ENCODE measurements around the gene ONECUT2.

Gene ONECUT2

DNA sequence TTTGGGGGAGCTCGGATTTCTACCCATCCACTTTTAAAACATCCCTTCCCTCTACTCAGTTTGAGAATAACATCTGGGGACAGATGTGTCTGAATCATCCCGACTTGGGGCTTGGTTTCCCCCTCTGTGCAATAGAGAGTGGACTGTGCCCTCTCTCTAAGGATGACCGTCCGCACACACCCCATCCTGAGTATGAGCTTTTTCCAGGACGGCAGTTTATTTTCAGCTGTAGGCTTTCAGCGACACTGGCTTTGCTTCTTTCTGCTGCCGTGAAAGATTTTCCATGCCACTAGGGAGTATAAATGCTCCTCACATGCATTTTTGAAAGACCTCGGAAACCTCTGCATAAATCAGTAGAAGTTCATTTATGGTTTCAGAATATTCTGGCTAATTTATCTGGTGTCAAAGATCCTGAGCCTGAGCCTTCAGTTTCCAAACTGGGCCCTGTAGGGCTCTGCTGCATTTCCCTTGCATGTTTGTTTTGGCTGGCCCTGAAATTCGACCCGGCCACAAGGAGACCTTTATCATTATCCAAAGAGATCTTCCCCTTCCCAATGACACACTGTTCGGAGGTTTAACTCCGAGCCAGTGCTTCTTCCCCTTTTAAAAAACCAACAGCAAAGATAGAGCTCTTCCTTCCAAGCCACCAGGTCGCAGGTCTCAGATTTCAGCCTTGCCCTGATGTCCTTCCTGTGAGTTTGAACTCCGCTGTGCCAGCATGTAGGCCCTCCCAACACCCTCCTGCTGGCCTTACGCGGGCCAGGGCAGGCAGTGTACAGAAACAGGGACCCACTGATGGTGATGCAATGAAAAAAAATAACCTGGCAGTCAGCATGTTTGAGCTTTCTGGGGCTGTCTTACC, 98.1 kb downstream of the ONECUT2 start:
- no peak overlapping the region for H3K4ac ChIP-seq (ENCODE audit: low read depth in 1 of 2, low read length in 2 of 2)
- no peak overlapping the region for H3K4me2 ChIP-seq (ENCODE audit: low read length, poor library complexity, severe bottlenecking)
- H2BK120ac ChIP-seq (ENCODE audit: low read depth, low read length), result no peak overlapping the region
- no peak overlapping the region for H3K27ac ChIP-seq (ENCODE audit: low read length, poor library complexity, severe bottlenecking)
- H2BK12ac ChIP-seq (ENCODE audit: low read length in 2 of 2), result no peak overlapping the region
- no peaks in the 10 kb centered on the region for H3K9me3 ChIP-seq (ENCODE audit: control insufficient read depth, low read length)
- H2BK5ac ChIP-seq (ENCODE audit: low read depth, low read length, poor library complexity, severe bottlenecking), result no peak overlapping the region
- H3K27me3 ChIP-seq (ENCODE audit: control insufficient read depth in 1 of 2, insufficient read depth in 1 of 2, low read length in 2 of 2), result peaks cover 0 to 13% of the 10 kb centered on the region in 2 experiments
- H3K79me1 ChIP-seq (replicated peaks; ENCODE audit: low read length, poor library complexity, severe bottlenecking), result no peaks in the 10 kb centered on the region
- no peak overlapping the region for H3K14ac ChIP-seq (ENCODE audit: low read length in 2 of 2)
- no peak for DNase-seq
- H3K23ac ChIP-seq (ENCODE audit: low read length in 2 of 2), result no peak overlapping the region
- H2BK15ac ChIP-seq (ENCODE audit: low read depth, poor library complexity, severe bottlenecking), result no peak overlapping the region
- H3K9ac ChIP-seq (ENCODE audit: low read length), result peak overlapping the region; percentile 33
- no peaks in the 10 kb centered on the region for H3K36me3 ChIP-seq (ENCODE audit: control insufficient read depth in 1 of 2, insufficient read depth in 2 of 2, low read depth in 1 of 2, low read length in 2 of 2)
- no peak overlapping the region for H4K8ac ChIP-seq (ENCODE audit: low read length)
- H4K91ac ChIP-seq (ENCODE audit: low read length), result no peak overlapping the region
- H3K18ac ChIP-seq (ENCODE audit: low read depth in 1 of 2, low read length in 2 of 2), result no peak overlapping the region
- peak overlapping the region in 1 of 2 experiments; percentile 54 for H3K4me3 ChIP-seq (ENCODE audit: insufficient read depth in 1 of 2, low read depth in 1 of 2, low read length in 2 of 2)
- no peak overlapping the region for H2AFZ ChIP-seq (ENCODE audit: low read depth, low read length)
- H2AK5ac ChIP-seq (ENCODE audit: low read length, severe bottlenecking), result no peak overlapping the region
- WGBS, result 43% methylated on average over 16 of the region's 16 CpGs
- H3K4me1 ChIP-seq (ENCODE audit: control insufficient read depth, insufficient read depth, low read depth, low read length), result no peaks in the 10 kb centered on the region

GRCh38 chr18:57533868-57534510, 98.8 kb downstream of the ONECUT2 start:
- Histone ChIP-seq H3K9me3 (ENCODE audit: control insufficient read depth, low read length) (no peaks in the 10 kb centered on the region), H3K9ac (ENCODE audit: low read length) (no peak overlapping the region), H3K4me3 (ENCODE audit: insufficient read depth in 1 of 2, low read depth in 1 of 2, low read length in 2 of 2) (peak overlapping the region in 1 of 2 experiments; percentile 54), H2BK15ac (ENCODE audit: low read depth, poor library complexity, severe bottlenecking) (no peak overlapping the region), H3K27ac (ENCODE audit: low read length, poor library complexity, severe bottlenecking) (no peak overlapping the region), H2BK5ac (ENCODE audit: low read depth, low read length, poor library complexity, severe bottlenecking) (no peak overlapping the region), H3K27me3 (ENCODE audit: control insufficient read depth in 1 of 2, insufficient read depth in 1 of 2, low read length in 2 of 2) (peaks cover 0 to 13% of the 10 kb centered on the region in 2 experiments), H4K8ac (ENCODE audit: low read length) (no peak overlapping the region), H3K4me1 (ENCODE audit: control insufficient read depth, insufficient read depth, low read depth, low read length) (no peaks in the 10 kb centered on the region), H3K14ac (ENCODE audit: low read length in 2 of 2) (no peak overlapping the region), H3K4ac (ENCODE audit: low read depth in 1 of 2, low read length in 2 of 2) (no peak overlapping the region), H2AFZ (ENCODE audit: low read depth, low read length) (no peak overlapping the region), H3K36me3 (ENCODE audit: control insufficient read depth in 1 of 2, insufficient read depth in 2 of 2, low read depth in 1 of 2, low read length in 2 of 2) (no peaks in the 10 kb centered on the region), H3K4me2 (ENCODE audit: low read length, poor library complexity, severe bottlenecking) (no peak overlapping the region), H2AK5ac (ENCODE audit: low read length, severe bottlenecking) (no peak overlapping the region), H3K79me1 (replicated peaks; ENCODE audit: low read length, poor library complexity, severe bottlenecking) (no peaks in the 10 kb centered on the region), H4K91ac (ENCODE audit: low read length) (no peak overlapping the region), H2BK120ac (ENCODE audit: low read depth, low read length) (no peak overlapping the region), H3K23ac (ENCODE audit: low read length in 2 of 2) (no peak overlapping the region), H3K18ac (ENCODE audit: low read depth in 1 of 2, low read length in 2 of 2) (no peak overlapping the region), H2BK12ac (ENCODE audit: low read length in 2 of 2) (no peak overlapping the region)
- no peak for DNase-seq
- WGBS, result 67% methylated on average over 4 of the region's 4 CpGs

GRCh38 chr18:57534511-57534909, 99.3 kb downstream of the ONECUT2 start:
- no peak overlapping the region for H2AK5ac ChIP-seq (ENCODE audit: low read length, severe bottlenecking)
- H3K4ac ChIP-seq (ENCODE audit: low read depth in 1 of 2, low read length in 2 of 2), result no peak overlapping the region
- no peak overlapping the region for H3K14ac ChIP-seq (ENCODE audit: low read length in 2 of 2)
- H3K27me3 ChIP-seq (ENCODE audit: control insufficient read depth in 1 of 2, insufficient read depth in 1 of 2, low read length in 2 of 2), result peaks cover 0 to 9% of the 10 kb centered on the region in 2 experiments
- H2BK15ac ChIP-seq (ENCODE audit: low read depth, poor library complexity, severe bottlenecking), result no peak overlapping the region
- H3K4me2 ChIP-seq (ENCODE audit: low read length, poor library complexity, severe bottlenecking), result no peak overlapping the region
- H4K8ac ChIP-seq (ENCODE audit: low read length), result no peak overlapping the region
- H3K23ac ChIP-seq (ENCODE audit: low read length in 2 of 2), result no peak overlapping the region
- no peak overlapping the region for H3K18ac ChIP-seq (ENCODE audit: low read depth in 1 of 2, low read length in 2 of 2)
- DNase-seq, result no peak
- no peak overlapping the region for H3K4me3 ChIP-seq (ENCODE audit: insufficient read depth in 1 of 2, low read depth in 1 of 2, low read length in 2 of 2)
- H3K4me1 ChIP-seq (ENCODE audit: control insufficient read depth, insufficient read depth, low read depth, low read length), result no peaks in the 10 kb centered on the region
- no peak overlapping the region for H4K91ac ChIP-seq (ENCODE audit: low read length)
- H3K27ac ChIP-seq (ENCODE audit: low read length, poor library complexity, severe bottlenecking), result no peak overlapping the region
- no peak overlapping the region for H3K9ac ChIP-seq (ENCODE audit: low read length)
- no peak overlapping the region for H2BK5ac ChIP-seq (ENCODE audit: low read depth, low read length, poor library complexity, severe bottlenecking)
- H3K9me3 ChIP-seq (ENCODE audit: control insufficient read depth, low read length), result no peaks in the 10 kb centered on the region
- H2AFZ ChIP-seq (ENCODE audit: low read depth, low read length), result no peak overlapping the region
- no peaks in the 10 kb centered on the region for H3K36me3 ChIP-seq (ENCODE audit: control insufficient read depth in 1 of 2, insufficient read depth in 2 of 2, low read depth in 1 of 2, low read length in 2 of 2)
- no peaks in the 10 kb centered on the region for H3K79me1 ChIP-seq (replicated peaks; ENCODE audit: low read length, poor library complexity, severe bottlenecking)
- no peak overlapping the region for H2BK120ac ChIP-seq (ENCODE audit: low read depth, low read length)
- H2BK12ac ChIP-seq (ENCODE audit: low read length in 2 of 2), result no peak overlapping the region

DNA sequence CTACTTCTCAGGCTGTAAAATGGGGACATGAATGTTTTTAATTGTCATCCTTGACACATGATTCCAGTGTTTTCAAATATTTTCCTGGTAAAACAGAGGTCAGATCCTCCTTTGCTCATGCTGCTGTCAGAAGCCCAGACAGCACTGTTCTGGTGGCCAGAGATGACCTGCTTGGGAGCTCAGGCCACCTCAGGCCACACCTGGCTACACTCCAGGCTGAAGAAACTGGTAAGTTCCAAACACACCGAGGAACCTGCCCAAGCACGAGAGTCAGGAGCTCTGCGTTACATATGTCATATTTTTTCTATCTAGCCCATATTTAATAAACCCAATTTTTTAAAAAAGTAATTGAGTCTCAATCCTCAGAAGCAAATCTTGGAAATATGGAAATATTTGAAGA, 103.4 kb downstream of the ONECUT2 start:
- Histone ChIP-seq H3K14ac (ENCODE audit: low read length in 2 of 2) (no peak overlapping the region), H3K27ac (ENCODE audit: low read length, poor library complexity, severe bottlenecking) (no peak overlapping the region), H3K27me3 (ENCODE audit: control insufficient read depth in 1 of 2, insufficient read depth in 1 of 2, low read length in 2 of 2) (peaks cover 0 to 4% of the 10 kb centered on the region in 2 experiments), H2AK5ac (ENCODE audit: low read length, severe bottlenecking) (no peak overlapping the region), H3K9me3 (ENCODE audit: control insufficient read depth, low read length) (no peaks in the 10 kb centered on the region), H3K23ac (ENCODE audit: low read length in 2 of 2) (no peak overlapping the region), H3K18ac (ENCODE audit: low read depth in 1 of 2, low read length in 2 of 2) (no peak overlapping the region), H2BK15ac (ENCODE audit: low read depth, poor library complexity, severe bottlenecking) (no peak overlapping the region), H3K9ac (ENCODE audit: low read length) (no peak overlapping the region), H4K8ac (ENCODE audit: low read length) (no peak overlapping the region), H3K4me1 (ENCODE audit: control insufficient read depth, insufficient read depth, low read depth, low read length) (no peaks in the 10 kb centered on the region), H2BK5ac (ENCODE audit: low read depth, low read length, poor library complexity, severe bottlenecking) (no peak overlapping the region), H3K36me3 (ENCODE audit: control insufficient read depth in 1 of 2, insufficient read depth in 2 of 2, low read depth in 1 of 2, low read length in 2 of 2) (no peaks in the 10 kb centered on the region), H3K79me1 (replicated peaks; ENCODE audit: low read length, poor library complexity, severe bottlenecking) (no peaks in the 10 kb centered on the region), H2BK120ac (ENCODE audit: low read depth, low read length) (no peak overlapping the region), H3K4me2 (ENCODE audit: low read length, poor library complexity, severe bottlenecking) (no peak overlapping the region), H3K4ac (ENCODE audit: low read depth in 1 of 2, low read length in 2 of 2) (no peak overlapping the region), H4K91ac (ENCODE audit: low read length) (no peak overlapping the region), H2BK12ac (ENCODE audit: low read length in 2 of 2) (no peak overlapping the region), H3K4me3 (ENCODE audit: insufficient read depth in 1 of 2, low read depth in 1 of 2, low read length in 2 of 2) (no peak overlapping the region), H2AFZ (ENCODE audit: low read depth, low read length) (no peak overlapping the region)
- 83% methylated on average over 2 of the region's 3 CpGs for WGBS
- no peak for DNase-seq

Measured in mesenchymal stem cell (in vitro differentiated cells and primary cell).